GM19372 (cell line): ENCODE results near the gene SURF2.
"Not testable (repeated sequence)": the region's sequence is repeated elsewhere in the genome, so short reads cannot be mapped to it uniquely, and the experiment has no call there.

Source experiments
- ATAC-seq: cut with Tn5 transposase; IDR thresholded peaks from one replicate; pipeline ENCODE4 v1.9.1; 2021; ENCODE audit warnings: mild to moderate bottlenecking, low read depth, moderate library complexity; ENCODE audit not compliant: unreplicated experiment

SURF2 gene

DNA sequence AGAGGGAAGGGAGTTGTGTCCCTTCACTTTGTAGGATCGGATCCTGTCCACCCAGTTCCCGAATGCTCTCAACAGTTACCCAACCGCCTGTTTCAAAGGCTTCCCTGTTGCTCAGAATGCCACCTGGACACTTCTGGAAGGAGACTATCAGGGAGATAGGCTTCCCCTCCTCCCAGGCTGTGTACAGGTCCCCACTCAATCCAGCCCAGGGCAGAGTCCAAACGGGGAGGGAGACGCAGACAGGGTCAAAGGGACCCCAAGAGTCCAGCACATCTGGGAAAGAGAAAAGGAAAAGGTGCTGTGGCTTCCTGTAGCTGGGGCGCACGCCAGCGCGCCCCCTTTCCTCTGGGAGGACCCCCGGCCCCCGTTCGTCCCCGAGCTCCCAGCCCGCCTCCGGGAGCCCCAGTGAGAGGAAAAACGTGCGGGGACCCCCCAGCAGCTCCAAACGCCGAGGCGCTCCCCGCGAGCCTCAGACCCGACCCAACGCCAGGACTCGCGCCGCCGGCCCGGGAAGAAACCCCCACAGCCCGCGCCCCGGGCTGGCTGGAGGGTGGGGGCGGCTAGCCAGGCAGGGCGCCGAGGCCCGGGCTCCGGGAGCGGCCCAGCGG is 18.9 kb downstream of the SURF2 start:
- peak; percentile 1 for ATAC-seq

DNA sequence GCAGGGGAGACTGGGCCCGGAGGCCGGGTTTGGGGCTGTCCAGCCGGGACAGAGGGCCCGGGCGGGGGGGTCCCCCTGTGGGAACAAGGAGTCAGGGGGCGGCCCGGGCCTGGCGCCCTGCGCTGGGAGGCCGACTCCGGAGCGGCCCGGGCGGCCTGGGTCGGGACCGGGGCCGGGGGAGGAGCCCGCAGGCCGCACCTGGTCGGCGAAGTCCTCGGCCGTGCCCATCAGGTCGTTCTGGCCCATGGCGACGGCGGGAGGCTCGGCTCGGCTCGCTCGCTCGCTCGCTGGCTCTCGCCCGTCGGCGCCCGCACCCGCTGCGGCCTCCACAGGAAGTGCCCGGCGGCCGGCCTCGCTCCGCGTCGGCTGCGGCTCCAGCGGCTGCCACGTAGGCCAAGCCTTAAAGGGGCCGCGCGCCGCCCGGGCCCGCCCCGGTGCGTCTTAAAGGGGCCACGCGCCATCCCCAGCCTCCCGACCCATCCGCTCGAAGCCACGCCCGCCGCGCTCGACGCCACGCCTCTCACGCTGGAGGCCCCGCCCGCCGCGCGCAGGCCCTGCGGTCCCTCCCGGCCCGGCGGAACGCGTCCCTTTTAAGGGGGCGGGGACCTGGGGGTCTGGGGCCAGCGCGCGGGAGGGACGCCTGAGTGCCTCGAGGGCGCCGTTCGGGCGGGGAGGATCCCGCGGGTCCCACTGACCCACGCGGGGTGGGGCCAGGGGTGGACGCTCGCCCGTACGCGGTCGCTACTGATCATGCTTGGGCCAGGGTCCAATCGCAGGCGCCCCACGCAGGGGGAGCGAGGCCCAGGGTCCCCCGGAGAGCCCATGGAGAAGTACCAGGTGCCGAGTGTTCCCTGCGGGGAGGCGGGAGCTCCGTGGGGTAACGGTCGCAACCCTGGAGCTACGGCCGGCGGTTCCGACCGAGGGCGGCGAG is 19.6 kb downstream of the SURF2 start, which contains the start of the genes STKLD1 and SURF4:
Gene STKLD1 (plus strand): TSS at position 643 of the 931 bp plus-strand sequence. CDS start 108 bp downstream, at position 751.
Gene SURF4 (minus strand): TSS at position 337 of the 931 bp plus-strand sequence. CDS start 91 bp downstream, at position 246.
- ATAC-seq = peak; percentile 93

DNA sequence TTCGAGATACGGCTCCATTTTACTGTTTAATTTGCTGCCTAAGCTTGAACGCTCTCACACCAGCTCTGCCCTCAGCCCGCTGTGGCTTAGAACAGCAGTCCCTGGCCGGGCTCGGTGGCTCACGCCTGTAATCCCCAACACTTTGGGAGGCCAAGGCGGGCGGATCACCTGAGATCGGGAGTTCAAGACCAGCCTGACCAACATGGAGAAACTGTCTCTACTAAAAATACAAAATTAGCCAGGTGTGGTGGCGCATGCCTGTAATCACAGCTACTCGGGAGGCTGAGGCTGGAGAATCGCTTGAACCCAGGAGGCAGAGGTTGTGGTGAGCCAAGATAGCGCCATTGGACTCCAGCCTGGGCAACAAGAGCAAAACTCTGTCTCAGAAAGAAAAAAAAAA is 20.9 kb downstream of the SURF2 start:
- ATAC-seq = not testable (repeated sequence)

- no peak for ATAC-seq
These were observed 21.4 kb downstream of the SURF2 start for GRCh38 chr9:133377721-133378216.

GRCh38 chr9:133378408-133378962 is 22.1 kb downstream of the SURF2 start:
- ATAC-seq = no peak

DNA sequence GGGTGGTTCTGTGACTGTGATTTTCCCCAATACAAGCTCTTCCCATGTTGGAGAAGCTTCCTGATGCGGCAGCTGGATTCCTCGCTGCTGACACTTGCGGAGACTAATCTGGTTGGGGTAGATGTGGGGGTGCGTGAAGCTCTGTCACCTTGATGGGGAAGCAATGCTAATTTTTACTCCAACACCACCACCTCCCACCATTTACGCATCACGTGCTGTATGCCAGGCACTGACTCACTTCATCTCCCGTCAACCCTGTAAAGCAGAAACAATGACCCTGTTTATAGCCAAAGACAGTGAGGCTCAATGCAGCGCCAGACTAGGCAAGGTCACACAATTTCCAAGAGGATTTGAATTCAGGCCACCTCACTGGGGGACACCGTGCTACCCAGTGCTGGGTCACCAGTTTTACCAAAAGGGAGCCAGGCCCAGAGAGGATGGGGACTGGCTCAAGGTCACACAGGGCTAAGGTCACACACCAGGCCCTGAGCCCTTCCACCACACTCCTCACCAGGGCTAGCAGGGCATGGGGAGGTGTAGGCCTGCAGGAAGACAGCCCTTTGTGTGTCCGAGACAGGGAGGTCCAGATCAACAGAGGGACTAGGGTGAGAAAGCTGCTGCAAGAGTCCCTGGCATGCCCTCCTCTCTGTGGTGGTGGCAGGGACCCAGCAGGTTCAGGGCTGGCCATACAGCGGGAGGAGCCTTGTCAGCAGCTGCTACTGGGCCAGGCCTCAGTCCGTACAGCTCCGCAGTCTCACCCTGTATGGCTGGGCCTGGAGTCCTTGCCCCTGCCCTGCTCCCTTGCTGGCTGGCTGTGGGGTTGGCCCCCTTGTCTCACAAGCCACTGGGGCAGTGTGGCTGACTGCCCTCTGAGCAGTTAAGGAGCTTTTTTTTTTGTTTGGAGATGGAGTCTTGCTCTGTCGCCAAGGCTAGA is 23.1 kb downstream of the SURF2 start:
- ATAC-seq = no peak

GRCh38 chr9:133380734-133381133 is 24.4 kb downstream of the SURF2 start:
- no peak for ATAC-seq

DNA sequence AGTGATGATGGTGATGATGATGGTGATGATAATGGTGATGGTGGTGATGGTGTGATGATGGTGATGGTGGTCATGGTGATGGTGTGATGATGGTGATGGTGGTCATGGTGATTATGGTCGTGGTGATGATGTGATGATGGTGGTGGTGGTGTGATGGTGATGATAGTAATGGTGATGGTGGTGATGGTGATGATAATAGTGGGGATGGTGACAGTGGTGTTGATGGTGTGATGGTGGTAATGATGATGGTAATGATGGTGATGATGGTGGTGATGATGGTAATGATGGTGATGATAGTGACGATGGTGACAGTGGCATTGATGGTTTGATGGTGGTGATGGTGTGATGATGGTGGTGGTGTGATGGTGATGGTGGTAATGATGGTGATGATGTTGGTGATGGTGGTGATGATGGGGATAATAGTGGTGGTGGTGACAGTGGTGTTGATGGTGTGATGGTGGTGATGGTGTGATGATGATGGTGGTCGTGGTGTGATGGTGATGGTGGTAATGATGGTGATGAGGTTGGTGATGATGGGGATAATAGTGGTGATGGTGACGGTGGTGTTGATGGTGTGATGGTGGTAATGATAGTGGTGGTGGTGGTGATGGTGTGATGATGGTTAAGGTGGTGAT is 26.3 kb downstream of the SURF2 start:
- no peak for ATAC-seq

DNA sequence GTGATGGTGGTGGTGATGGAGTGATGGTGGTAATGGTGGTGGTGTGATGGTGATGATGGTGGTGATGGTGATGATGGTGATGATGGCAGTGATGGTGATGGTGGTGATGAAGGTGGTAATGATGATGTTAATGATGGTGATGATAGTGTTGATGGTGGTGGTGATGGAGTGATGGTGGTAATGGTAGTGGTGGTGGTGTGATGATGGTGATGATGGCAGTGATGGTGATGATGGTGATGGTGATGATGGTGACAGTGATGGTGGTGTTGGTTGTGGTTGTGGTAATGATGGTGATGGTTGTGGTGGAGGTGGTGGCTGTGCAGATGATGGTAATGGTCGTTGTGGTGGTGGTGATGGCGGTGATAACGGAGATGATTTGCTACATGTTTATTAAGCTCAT is 27.1 kb downstream of the SURF2 start:
- no peak for ATAC-seq

GRCh38 chr9:133384736-133385321 is 28.5 kb downstream of the SURF2 start:
- no peak for ATAC-seq

- ATAC-seq = no peak
These were observed 29.1 kb downstream of the SURF2 start for GRCh38 chr9:133385452-133385851.

GRCh38 chr9:133386338-133386737 is 30.0 kb downstream of the SURF2 start:
- ATAC-seq = no peak

- ATAC-seq = no peak
These were observed 31.3 kb downstream of the SURF2 start for GRCh38 chr9:133387680-133388079.

DNA sequence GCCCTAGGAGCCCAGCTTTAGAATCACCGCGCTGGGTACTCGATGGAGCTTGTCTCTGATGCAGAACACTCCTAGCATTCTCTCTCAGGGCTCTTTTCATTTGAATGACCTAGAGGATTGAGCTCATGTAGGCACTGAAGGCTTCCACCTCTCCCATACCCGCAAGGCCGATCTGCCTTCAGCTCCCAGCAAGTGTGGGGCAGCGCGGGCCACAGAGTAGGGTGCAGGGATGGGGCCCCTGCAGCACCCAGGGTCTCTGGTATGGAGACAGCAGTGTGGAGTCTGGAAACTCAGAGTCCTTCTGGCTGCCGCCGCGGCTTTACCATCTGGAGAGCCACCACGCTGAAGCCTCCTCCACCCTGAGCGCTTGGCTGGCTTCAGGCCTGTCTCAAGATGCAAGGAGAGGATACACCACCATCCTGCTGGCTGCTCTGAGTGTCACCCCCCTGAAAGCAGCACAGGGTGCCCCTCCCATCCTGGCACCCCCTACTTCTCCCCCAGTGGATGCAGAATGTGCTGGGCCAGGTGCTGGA is 32.7 kb downstream of the SURF2 start:
- no peak for ATAC-seq

GRCh38 chr9:133389562-133389961 is 33.2 kb downstream of the SURF2 start:
- no peak for ATAC-seq

DNA sequence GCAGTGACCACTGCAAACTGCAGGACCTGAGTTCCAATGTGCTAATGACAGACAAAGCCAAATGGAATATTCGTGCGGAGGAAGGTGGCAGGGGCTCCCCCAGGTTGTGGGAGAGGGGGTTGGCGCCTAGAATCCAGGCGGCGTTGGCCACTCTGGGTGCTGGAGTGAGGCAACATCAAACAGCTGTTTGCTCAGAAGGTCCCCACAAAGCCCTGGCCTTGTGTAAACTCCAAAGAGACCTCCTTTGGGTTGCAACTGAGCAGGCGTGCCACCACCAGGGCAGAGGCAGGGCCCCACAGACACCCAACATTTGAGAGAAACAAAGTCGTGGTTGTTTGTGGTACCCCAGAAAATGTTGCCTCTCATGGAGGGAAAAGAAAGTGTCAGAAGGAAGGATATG is 34.4 kb downstream of the SURF2 start:
- no peak for ATAC-seq

DNA sequence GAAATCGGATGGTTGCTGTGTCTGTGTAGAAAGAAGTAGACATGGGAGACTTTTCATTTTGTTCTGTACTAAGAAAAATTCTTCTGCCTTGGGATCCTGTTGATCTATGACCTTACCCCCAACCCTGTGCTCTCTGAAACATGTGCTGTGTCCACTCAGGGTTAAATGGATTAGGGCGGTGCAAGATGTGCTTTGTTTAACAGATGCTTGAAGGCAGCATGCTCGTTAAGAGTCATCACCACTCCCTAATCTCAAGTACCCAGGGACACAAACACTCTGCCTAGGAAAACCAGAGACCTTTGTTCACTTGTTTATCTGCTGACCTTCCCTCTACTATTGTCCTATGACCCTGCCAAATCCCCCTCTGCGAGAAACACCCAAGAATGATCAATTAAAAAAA is 35.1 kb downstream of the SURF2 start:
- ATAC-seq = not testable (repeated sequence)

- not testable (repeated sequence) for ATAC-seq
These were observed 36.0 kb downstream of the SURF2 start for GRCh38 chr9:133392308-133392707.

DNA sequence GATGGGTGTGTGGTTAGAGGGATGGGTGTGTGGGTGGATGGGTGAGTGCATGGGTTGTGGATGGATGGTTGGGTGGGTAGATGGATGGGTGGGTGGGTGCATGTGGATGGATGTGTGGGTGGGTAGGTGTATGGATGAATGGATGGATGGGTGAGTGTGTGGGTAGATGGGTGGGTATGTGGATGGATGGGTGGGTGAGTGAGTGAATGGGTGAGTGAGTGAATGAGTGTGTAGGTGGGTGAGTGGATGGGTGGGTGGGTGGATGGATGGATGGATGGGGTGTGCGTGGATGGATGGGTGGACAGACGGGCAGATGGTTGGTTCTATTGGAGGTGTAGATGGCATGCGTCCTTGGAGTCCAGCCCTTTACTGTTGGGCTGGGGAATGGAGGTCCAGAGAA is 37.0 kb downstream of the SURF2 start:
- no peak for ATAC-seq
